Loucy (cell line): ENCODE results near the gene ARMH4.

ENCODE experiments used
- H2AFZ ChIP-seq: fragments of 200-600 bp; sonication (generic); 2 replicates; pipeline ENCODE4 v1.6.0; 2016; ENCODE audit warnings: antibody characterized with exemption, mild to moderate bottlenecking, low read length, moderate library complexity
- H3F3A ChIP-seq: fragments of 200-600 bp; 2 replicates; pipeline ENCODE4 v1.6.0; 2016; ENCODE audit warnings: antibody characterized with exemption, low read depth, mild to moderate bottlenecking
- H3K27me3 ChIP-seq: fragments of 200-600 bp; sonication (generic); 2 replicates; pipeline ENCODE4 v1.6.1; 2014; ENCODE audit warnings: low read length, mild to moderate bottlenecking; ENCODE audit not compliant: insufficient read depth, poor library complexity, severe bottlenecking
- H3K36me3 ChIP-seq: fragments of 200-600 bp; sonication (generic); 2 replicates; pipeline ENCODE4 v1.6.1; 2016; ENCODE audit warnings: low read length; ENCODE audit not compliant: insufficient read depth
- H3K4me1 ChIP-seq: fragments of 200-600 bp; sonication (generic); 2 replicates; pipeline ENCODE4 v1.5.1; 2014; ENCODE audit warnings: low read length, mild to moderate bottlenecking; ENCODE audit not compliant: insufficient read depth, poor library complexity, severe bottlenecking
- H3K4me2 ChIP-seq: fragments of 200-600 bp; sonication (generic); 2 replicates; pipeline ENCODE4 v1.6.0; 2014; ENCODE audit warnings: antibody characterized with exemption, low read length, low read depth, mild to moderate bottlenecking; ENCODE audit not compliant: poor library complexity, severe bottlenecking
- H3K4me3 ChIP-seq: fragments of 200-600 bp; sonication (generic); 2 replicates; pipeline ENCODE4 v1.5.1; 2014; ENCODE audit warnings: low read length, mild to moderate bottlenecking, mixed read lengths; ENCODE audit not compliant: poor library complexity, severe bottlenecking
- H3K79me2 ChIP-seq: fragments of 200-600 bp; sonication (generic); 2 replicates; pipeline ENCODE4 v1.6.1; 2014; ENCODE audit warnings: low read length; ENCODE audit not compliant: insufficient read depth
- H3K9ac ChIP-seq: fragments of 200-600 bp; sonication (generic); 2 replicates; pipeline ENCODE4 v1.6.0; 2014; ENCODE audit warnings: mild to moderate bottlenecking, low read depth, low read length, moderate library complexity; ENCODE audit not compliant: poor library complexity, severe bottlenecking
- H3K9me2 ChIP-seq: fragments of 200-600 bp; sonication (generic); replicated peaks from 2 replicates; pipeline ENCODE4 v1.6.1; 2016; ENCODE audit warnings: low read depth, low read length, mixed read lengths
- H3K9me3 ChIP-seq: fragments of 200-600 bp; sonication (generic); 2 replicates; pipeline ENCODE4 v1.6.1; 2014; ENCODE audit warnings: mild to moderate bottlenecking, antibody characterized with exemption, low read length, low read depth; ENCODE audit not compliant: insufficient read depth
- H4K20me1 ChIP-seq: fragments of 200-600 bp; sonication (generic); 2 replicates; pipeline ENCODE4 v1.6.0; 2014; ENCODE audit warnings: antibody characterized with exemption, low read length, mild to moderate bottlenecking; ENCODE audit not compliant: insufficient read depth, poor library complexity, severe bottlenecking
- CTCF ChIP-seq: fragments of 200-600 bp; sonication (generic); conservative IDR thresholded peaks from 2 replicates; pipeline ENCODE4 v1.5.1; 2014; ENCODE audit warnings: mild to moderate bottlenecking, antibody characterized with exemption, low read length
- EZH2phosphoT487 ChIP-seq: fragments of 200-600 bp; IDR thresholded peaks from 2 replicates; pipeline ENCODE4 v1.6.1; 2018; ENCODE audit warnings: antibody characterized with exemption, mild to moderate bottlenecking, moderate library complexity, borderline replicate concordance

Gene ARMH4

GRCh38 chr14:58133739-58134138 is 18.3 kb downstream of the ARMH4 start:
- Histone ChIP-seq H2AFZ (no peak overlapping the region), H3F3A (no peaks in the 10 kb centered on the region)

DNA sequence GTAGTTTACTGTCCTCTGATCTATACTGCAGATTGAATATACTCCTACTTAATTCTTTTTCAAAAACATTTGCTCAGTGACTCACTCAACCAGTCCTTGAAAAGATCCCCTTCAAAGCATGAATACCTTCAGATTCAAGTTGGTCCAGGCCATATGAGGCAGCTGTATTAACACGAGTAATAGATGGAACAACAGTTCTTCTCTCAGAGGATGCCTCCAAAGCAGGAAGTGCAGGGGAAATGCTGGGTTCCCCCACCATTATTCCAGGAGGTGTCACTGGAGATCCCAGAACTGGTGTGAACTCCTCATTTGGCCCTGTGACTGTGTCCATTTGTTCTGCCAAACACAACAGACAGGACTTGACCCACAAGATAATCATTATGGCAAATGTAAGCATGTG is 20.6 kb downstream of the ARMH4 start:
- Histone ChIP-seq H2AFZ (0 out of 2 replicates have a peak overlapping the region, but pooled peaks have one; percentile 23), H3K27me3 (no peaks in the 10 kb centered on the region), H4K20me1 (no peaks in the 10 kb centered on the region), H3K9me3 (no peaks in the 10 kb centered on the region), H3K79me2 (no peaks in the 10 kb centered on the region), H3K9me2 (no peaks in the 10 kb centered on the region), H3K4me1 (no peaks in the 10 kb centered on the region), H3K9ac (no peak overlapping the region), H3K4me2 (no peak overlapping the region), H3K36me3 (no peaks in the 10 kb centered on the region), H3F3A (no peaks in the 10 kb centered on the region), H3K4me3 (no peak overlapping the region)
- TF ChIP-seq EZH2phosphoT487, result no peak
- 0 out of 2 replicates have a peak, but pooled peaks have one; percentile 8 for TF ChIP-seq CTCF

More at GRCh38 chr14:58133739-58134138, 18.3 kb downstream of the ARMH4 start:
- no peaks in the 10 kb centered on the region for H4K20me1 ChIP-seq
- no peaks in the 10 kb centered on the region for H3K27me3 ChIP-seq
- no peak overlapping the region for H3K4me2 ChIP-seq
- H3K9ac ChIP-seq, result no peak overlapping the region
- no peaks in the 10 kb centered on the region for H3K9me2 ChIP-seq
- no peaks in the 10 kb centered on the region for H3K4me1 ChIP-seq
- no peak overlapping the region for H3K4me3 ChIP-seq
- no peaks in the 10 kb centered on the region for H3K79me2 ChIP-seq
- H3K9me3 ChIP-seq, result no peaks in the 10 kb centered on the region
- H3K36me3 ChIP-seq, result no peaks in the 10 kb centered on the region
- TF ChIP-seq EZH2phosphoT487 (no peak), CTCF (no peak)

DNA sequence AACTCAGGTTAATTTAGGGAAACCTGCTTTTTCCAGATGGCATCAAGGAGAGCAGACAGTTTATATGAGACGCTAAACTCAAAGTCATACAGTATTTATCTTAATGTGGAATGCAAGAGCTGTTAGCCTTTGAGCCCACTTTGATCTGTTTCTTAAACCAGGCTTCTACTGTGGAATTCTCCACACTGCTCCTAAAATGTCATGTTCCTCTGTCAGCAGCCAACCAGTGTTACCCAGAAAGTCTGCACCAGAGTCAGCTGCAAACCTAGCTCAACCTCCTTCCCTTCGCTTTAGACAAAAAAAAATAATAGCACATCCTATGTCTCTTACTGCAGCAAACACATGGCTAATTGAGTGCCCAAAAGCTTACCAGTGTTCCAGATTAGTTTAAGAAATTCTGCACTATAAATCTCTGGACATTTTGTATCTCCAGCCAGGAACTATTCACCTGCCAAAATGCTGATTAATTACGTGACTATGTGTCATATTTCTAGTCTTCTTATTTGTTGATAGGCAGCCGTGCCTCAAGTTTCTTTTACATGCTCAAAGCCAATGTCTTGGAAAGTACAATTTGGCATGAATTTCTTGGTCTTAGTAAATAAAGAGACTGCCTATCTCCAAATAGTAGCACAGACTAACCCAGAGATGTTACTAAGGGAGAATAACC is 21.8 kb downstream of the ARMH4 start:
- Histone ChIP-seq H3K79me2 (no peaks in the 10 kb centered on the region), H3K4me2 (no peak overlapping the region), H2AFZ (no peak overlapping the region), H4K20me1 (no peaks in the 10 kb centered on the region), H3K4me3 (no peak overlapping the region), H3K36me3 (no peaks in the 10 kb centered on the region), H3K9me2 (no peaks in the 10 kb centered on the region), H3K27me3 (no peaks in the 10 kb centered on the region), H3K9ac (no peak overlapping the region), H3K9me3 (no peaks in the 10 kb centered on the region; the same call in 1 of the 2 replicates), H3K4me1 (no peaks in the 10 kb centered on the region), H3F3A (no peaks in the 10 kb centered on the region)
- TF ChIP-seq CTCF (no peak), EZH2phosphoT487 (no peak)
